ENCODE results near the gene CFTR.

GRCh38 chr7:117666689-117667088 is 186.9 kb downstream of the CFTR start:
- TF ChIP-seq CTCF (IDR thresholded peaks at IDR 0.05; ENCODE audit: borderline replicate concordance, extremely low read depth, low read length, poor library complexity, severe bottlenecking) (no peak), EZH2 (IDR thresholded peaks at IDR 0.05; ENCODE audit: borderline replicate concordance, low read depth, low read length, severe bottlenecking) (no peak)

All from DND-41 (cell line).